HepG2 (cell line): ENCODE results near the gene ZNF586. TPM values are rescaled to one million over a fixed set of nuclear protein-coding genes. Genes with fewer than 3 reads are reported as not detected.

Source experiments
- FOXO1 ChIP-seq: sonication (generic); formaldehyde crosslinking; IDR thresholded peaks from 2 replicates; pipeline ENCODE4 v1.4.0; 2020; ENCODE audit warnings: missing genetic modification reagents
- KLF16 ChIP-seq, 2 experiments: sonication (generic) in 1 of 2; formaldehyde crosslinking in 1 of 2; IDR thresholded peaks; 2 replicates each; pipeline versions ENCODE4 v1.6.1 to v1.8.0; 2016 to 2023; ENCODE audit warnings: missing genetic modification reagents in 2 of 2, missing compliant biosample characterization in 1 of 2
- MAFG ChIP-seq: sonication (generic); formaldehyde crosslinking; IDR thresholded peaks from 2 replicates; pipeline ENCODE4 v1.5.1; 2020; ENCODE audit warnings: mild to moderate bottlenecking, missing genetic modification reagents
- MIER3 ChIP-seq: IDR thresholded peaks from 2 replicates; pipeline ENCODE4 v1.6.1; 2016; ENCODE audit warnings: missing compliant biosample characterization, borderline replicate concordance
- PAXIP1 ChIP-seq: sonication (generic); formaldehyde crosslinking; conservative IDR thresholded peaks from 2 replicates; pipeline ENCODE4 v1.4.0; 2020; ENCODE audit warnings: mild to moderate bottlenecking, missing genetic modification reagents, moderate library complexity
- SIX1 ChIP-seq: sonication (generic); formaldehyde crosslinking; IDR thresholded peaks from 2 replicates; pipeline ENCODE4 v1.4.0; 2020; ENCODE audit warnings: missing genetic modification reagents, borderline replicate concordance
- STAT5B ChIP-seq: sonication (generic); formaldehyde crosslinking; IDR thresholded peaks from 2 replicates; pipeline ENCODE4 v1.4.0; 2020; ENCODE audit warnings: missing genetic modification reagents
- ZNF431 ChIP-seq: sonication (generic); formaldehyde crosslinking; IDR thresholded peaks from 2 replicates; pipeline ENCODE4 v1.9.0; 2022; ENCODE audit warnings: missing genetic modification reagents, low read depth, mild to moderate bottlenecking, borderline replicate concordance
- ZNF792 ChIP-seq: IDR thresholded peaks from 2 replicates; pipeline ENCODE4 v1.6.1; 2016
- ZSCAN9 ChIP-seq: IDR thresholded peaks from 2 replicates; pipeline ENCODE4 v1.6.1; 2016; ENCODE audit warnings: borderline replicate concordance
- polyA plus RNA-seq, 8 experiments: library from polyadenylated mRNA; depleted of rRNA in 3 of 8; stranded (reverse) in 7 of 8; unstranded in 1 of 8; fragments of >200 nt; fragmentation: Illumina TruSeq in 4 of 8; extraction: Trizol in 4 of 8; gene quantifications; 2 replicates each; pipeline versions ENCODE4 v1.2.1 to v1.2.3, GENCODE V29; 2011 to 2016; ENCODE audit warnings: low read depth in 4 of 8, missing spikeins in 1 of 8, mixed read lengths in 1 of 8; ENCODE audit not compliant: insufficient read depth in 1 of 8
- total RNA-seq, 5 experiments: library from RNA; depleted of rRNA; stranded (reverse); fragments of >200 nt; fragmentation: Illumina TruSeq; extraction: Trizol; gene quantifications; 2 replicates each; pipeline ENCODE4 v1.2.3, GENCODE V29; 2016; ENCODE audit warnings: low read depth in 1 of 5
- TF ChIP-seq, protein P1 (sequence below): sonication (generic); formaldehyde crosslinking; IDR thresholded peaks from 2 replicates; pipeline ENCODE4 v1.4.0; 2020; ENCODE audit warnings: mild to moderate bottlenecking, missing genetic modification reagents
- TF ChIP-seq, protein P2 (sequence below): sonication (generic); formaldehyde crosslinking; IDR thresholded peaks from 2 replicates; pipeline ENCODE4 v1.5.1; 2020; ENCODE audit warnings: missing genetic modification reagents, mild to moderate bottlenecking, borderline replicate concordance
- TF ChIP-seq, protein P3 (sequence below): sonication (generic); formaldehyde crosslinking; IDR thresholded peaks from 2 replicates; pipeline ENCODE4 v1.5.0; 2020; ENCODE audit warnings: missing genetic modification reagents
- TF ChIP-seq, protein P4 (sequence below): sonication (generic); formaldehyde crosslinking; IDR thresholded peaks from 2 replicates; pipeline ENCODE4 v1.5.1; 2020; ENCODE audit warnings: mild to moderate bottlenecking, missing genetic modification reagents, borderline replicate concordance
- TF ChIP-seq, protein P5 (sequence below): sonication (generic); formaldehyde crosslinking; IDR thresholded peaks from 2 replicates; pipeline ENCODE4 v1.8.0; 2022; ENCODE audit warnings: low read depth, missing genetic modification reagents

Gene ZNF586
- total and polyA plus RNA-seq, 2 of the 13 experiments (the other 11 are each of a cell fraction or from before 2014, with no cell fraction given) = 0.50 to 3.4 TPM

DNA sequence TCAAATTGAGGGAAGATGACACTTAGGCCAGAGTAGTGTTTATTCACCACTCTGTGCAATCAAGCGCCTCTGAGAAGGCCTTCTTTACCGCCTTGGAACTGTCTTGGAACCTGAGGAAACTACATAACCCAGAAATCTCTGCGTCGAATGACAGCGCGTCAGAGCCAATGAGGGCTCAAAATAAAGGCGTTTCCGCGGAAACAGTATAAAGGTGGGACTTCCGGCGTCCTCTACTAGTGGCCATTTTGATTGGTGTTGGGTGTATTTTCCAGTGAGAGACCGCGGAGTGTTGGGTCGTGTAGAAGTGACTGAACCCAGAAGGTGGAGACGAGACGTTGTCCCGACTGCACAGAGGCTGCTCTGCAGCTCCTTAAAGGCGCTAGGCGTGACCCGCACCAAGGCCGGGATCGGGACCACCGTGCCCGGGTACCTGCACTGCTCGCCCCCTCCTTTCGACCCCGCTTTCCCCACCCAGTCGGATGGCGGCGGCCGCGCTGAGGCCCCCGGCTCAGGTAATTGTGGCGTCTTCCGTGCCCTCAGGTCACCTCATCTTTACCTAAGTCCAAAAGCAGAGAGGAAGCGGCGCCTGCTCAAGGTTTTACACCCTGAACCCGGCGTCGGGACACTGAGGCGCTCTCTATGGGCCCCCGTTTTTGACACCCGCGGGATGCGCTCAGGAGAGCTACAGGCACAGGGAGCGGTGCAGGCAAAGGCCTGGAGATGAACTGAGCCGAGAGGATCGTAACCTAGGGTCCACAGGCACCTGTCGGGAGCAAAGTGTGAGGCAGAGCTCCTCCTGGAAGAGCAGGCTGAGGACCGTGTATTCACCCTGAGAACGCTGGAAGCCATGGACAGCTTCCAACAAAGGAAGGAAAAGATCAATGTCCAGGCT lies 22.6 kb upstream of the ZNF586 start, which contains the start of gene ZNF776 (continued):
- no peak for TF ChIP-seq PAXIP1
- no peak for TF ChIP-seq FOXO1 (CRISPR knock-in tag)
- TF ChIP-seq ZNF792 (CRISPR knock-in tag) = no peak
- TF ChIP-seq, protein P1, sequence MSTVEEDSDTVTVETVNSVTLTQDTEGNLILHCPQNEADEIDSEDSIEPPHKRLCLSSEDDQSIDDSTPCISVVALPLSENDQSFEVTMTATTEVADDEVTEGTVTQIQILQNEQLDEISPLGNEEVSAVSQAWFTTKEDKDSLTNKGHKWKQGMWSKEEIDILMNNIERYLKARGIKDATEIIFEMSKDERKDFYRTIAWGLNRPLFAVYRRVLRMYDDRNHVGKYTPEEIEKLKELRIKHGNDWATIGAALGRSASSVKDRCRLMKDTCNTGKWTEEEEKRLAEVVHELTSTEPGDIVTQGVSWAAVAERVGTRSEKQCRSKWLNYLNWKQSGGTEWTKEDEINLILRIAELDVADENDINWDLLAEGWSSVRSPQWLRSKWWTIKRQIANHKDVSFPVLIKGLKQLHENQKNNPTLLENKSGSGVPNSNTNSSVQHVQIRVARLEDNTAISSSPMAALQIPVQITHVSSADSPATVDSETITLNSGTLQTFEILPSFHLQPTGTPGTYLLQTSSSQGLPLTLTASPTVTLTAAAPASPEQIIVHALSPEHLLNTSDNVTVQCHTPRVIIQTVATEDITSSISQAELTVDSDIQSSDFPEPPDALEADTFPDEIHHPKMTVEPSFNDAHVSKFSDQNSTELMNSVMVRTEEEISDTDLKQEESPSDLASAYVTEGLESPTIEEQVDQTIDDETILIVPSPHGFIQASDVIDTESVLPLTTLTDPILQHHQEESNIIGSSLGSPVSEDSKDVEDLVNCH (CRISPR knock-in tag) = no peak
- TF ChIP-seq MAFG (CRISPR knock-in tag) = no peak
- TF ChIP-seq ZNF431 (CRISPR knock-in tag) = no peak
- TF ChIP-seq, protein P2, sequence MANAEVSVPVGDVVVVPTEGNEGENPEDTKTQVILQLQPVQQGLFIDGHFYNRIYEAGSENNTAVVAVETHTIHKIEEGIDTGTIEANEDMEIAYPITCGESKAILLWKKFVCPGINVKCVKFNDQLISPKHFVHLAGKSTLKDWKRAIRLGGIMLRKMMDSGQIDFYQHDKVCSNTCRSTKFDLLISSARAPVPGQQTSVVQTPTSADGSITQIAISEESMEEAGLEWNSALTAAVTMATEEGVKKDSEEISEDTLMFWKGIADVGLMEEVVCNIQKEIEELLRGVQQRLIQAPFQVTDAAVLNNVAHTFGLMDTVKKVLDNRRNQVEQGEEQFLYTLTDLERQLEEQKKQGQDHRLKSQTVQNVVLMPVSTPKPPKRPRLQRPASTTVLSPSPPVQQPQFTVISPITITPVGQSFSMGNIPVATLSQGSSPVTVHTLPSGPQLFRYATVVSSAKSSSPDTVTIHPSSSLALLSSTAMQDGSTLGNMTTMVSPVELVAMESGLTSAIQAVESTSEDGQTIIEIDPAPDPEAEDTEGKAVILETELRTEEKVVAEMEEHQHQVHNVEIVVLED (CRISPR knock-in tag) = peak; percentile 73
- 0 out of 2 replicates have a peak, but pooled peaks have one; percentile 18 for TF ChIP-seq ZSCAN9
- TF ChIP-seq SIX1 (CRISPR knock-in tag) = no peak
- TF ChIP-seq, protein P3, sequence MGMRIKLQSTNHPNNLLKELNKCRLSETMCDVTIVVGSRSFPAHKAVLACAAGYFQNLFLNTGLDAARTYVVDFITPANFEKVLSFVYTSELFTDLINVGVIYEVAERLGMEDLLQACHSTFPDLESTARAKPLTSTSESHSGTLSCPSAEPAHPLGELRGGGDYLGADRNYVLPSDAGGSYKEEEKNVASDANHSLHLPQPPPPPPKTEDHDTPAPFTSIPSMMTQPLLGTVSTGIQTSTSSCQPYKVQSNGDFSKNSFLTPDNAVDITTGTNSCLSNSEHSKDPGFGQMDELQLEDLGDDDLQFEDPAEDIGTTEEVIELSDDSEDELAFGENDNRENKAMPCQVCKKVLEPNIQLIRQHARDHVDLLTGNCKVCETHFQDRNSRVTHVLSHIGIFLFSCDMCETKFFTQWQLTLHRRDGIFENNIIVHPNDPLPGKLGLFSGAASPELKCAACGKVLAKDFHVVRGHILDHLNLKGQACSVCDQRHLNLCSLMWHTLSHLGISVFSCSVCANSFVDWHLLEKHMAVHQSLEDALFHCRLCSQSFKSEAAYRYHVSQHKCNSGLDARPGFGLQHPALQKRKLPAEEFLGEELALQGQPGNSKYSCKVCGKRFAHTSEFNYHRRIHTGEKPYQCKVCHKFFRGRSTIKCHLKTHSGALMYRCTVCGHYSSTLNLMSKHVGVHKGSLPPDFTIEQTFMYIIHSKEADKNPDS (CRISPR knock-in tag) = no peak
- no peak for TF ChIP-seq STAT5B (CRISPR knock-in tag)
- peak in 1 of 2 experiments; percentile 15; a peak in 2 of 4 replicates for TF ChIP-seq KLF16 (CRISPR knock-in tag; IDR thresholded peaks at IDR 0.05)
- TF ChIP-seq, protein P4, sequence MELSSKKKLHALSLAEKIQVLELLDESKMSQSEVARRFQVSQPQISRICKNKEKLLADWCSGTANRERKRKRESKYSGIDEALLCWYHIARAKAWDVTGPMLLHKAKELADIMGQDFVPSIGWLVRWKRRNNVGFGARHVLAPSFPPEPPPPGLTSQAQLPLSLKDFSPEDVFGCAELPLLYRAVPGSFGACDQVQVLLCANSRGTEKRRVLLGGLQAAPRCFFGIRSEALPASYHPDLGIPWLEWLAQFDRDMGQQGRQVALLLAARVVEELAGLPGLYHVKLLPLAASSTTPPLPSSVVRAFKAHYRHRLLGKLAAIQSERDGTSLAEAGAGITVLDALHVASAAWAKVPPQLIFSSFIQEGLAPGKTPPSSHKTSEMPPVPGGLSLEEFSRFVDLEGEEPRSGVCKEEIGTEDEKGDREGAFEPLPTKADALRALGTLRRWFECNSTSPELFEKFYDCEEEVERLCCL (CRISPR knock-in tag) = no peak
- 0 out of 2 replicates have a peak, but pooled peaks have one; percentile 41 for TF ChIP-seq MIER3 (CRISPR knock-in tag)
- TF ChIP-seq, protein P5, sequence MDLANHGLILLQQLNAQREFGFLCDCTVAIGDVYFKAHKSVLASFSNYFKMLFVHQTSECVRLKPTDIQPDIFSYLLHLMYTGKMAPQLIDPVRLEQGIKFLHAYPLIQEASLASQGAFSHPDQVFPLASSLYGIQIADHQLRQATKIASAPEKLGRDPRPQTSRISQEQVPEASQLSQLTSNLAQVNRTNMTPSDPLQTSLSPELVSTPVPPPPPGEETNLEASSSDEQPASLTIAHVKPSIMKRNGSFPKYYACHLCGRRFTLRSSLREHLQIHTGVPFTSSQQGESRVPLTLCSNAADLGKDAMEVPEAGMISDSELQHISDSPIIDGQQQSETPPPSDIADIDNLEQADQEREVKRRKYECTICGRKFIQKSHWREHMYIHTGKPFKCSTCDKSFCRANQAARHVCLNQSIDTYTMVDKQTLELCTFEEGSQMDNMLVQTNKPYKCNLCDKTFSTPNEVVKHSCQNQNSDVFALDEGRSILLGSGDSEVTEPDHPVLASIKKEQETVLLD = no peak
